Activated CD4-positive, alpha-beta memory T cell treated with anti-CD3 and anti-CD28 coated beads, Interleukin-2, amount 10 ng/mL, durations not matched to agents 7 days and 5 days (primary cell): ENCODE measurements around the gene AMDHD2. TPM values are rescaled to one million over a fixed set of nuclear protein-coding genes. Genes with fewer than 3 reads are reported as not detected.
"Not testable (repeated sequence)": the region's sequence is repeated elsewhere in the genome, so short reads cannot be mapped to it uniquely, and the experiment has no call there.

Experiments
- CTCF ChIA-PET: fragments of 350-600 bp; sonication (Branson Sonifier 250); formaldehyde crosslinking; loops from one replicate; lab custom pipeline; 2021; ENCODE audit warnings: antibody characterized with exemption, inconsistent platforms; lab: Charles Lee
- POLR2A ChIA-PET: fragments of 350-600 bp; sonication (Branson Sonifier 250); formaldehyde crosslinking; loops from one replicate; lab custom pipeline; 2021; ENCODE audit warnings: antibody characterized with exemption; lab: Charles Lee
- DNase-seq: peaks from one replicate; pipeline ENCODE4 v3.0.0-alpha.2; 2020
- H3K27ac Mint-ChIP-seq: one replicate; pipeline ENCODE4 v1.8.0; 2021; ENCODE audit warnings: mild to moderate bottlenecking, mixed read lengths
- H3K27me3 Mint-ChIP-seq: one replicate; pipeline ENCODE4 v1.8.0; 2021; ENCODE audit warnings: mixed read lengths
- H3K36me3 Mint-ChIP-seq: one replicate; pipeline ENCODE4 v1.8.0; 2021; ENCODE audit warnings: low read depth, mixed read lengths
- H3K4me1 Mint-ChIP-seq: one replicate; pipeline ENCODE4 v1.8.0; 2021; ENCODE audit warnings: mixed read lengths
- H3K4me3 Mint-ChIP-seq: one replicate; pipeline ENCODE4 v1.8.0; 2021; ENCODE audit warnings: mild to moderate bottlenecking, mixed read lengths
- H3K9me3 Mint-ChIP-seq: one replicate; pipeline ENCODE4 v1.8.0; 2021; ENCODE audit warnings: mixed read lengths
- total RNA-seq, 2 experiments: library from RNA; stranded (reverse); gene quantifications; one replicate each; pipeline ENCODE4 v1.2.3, GENCODE V29; 2021

Gene AMDHD2
- total RNA-seq, 2 experiments from 2014 or later: 51.6 to 55.5 TPM

DNA sequence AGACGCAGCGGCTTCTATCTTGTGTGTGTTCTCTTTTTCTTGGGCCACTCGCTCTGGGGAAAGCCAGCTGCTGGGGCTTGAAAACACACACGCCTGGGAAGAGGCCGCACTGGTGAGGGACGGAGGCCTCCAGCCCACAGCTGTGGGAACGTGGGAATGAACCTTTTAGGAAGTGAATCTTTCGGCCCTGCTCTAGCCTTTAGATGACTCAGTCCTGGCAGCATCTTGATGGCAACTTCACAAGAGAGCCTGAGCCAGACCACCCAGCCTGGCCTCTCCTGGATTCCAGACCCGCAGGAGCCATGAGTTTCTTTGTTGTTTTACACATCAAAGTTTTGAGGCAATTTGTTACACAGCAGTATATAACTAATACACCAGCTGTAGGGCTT lies 15.4 kb downstream of the AMDHD2 start:
- H3K4me3 Mint-ChIP-seq: peak overlapping the region; percentile 32
- peaks cover 53% of the 10 kb centered on the region for H3K4me1 Mint-ChIP-seq
- H3K9me3 Mint-ChIP-seq: no peaks in the 10 kb centered on the region
- ChIA-PET CTCF (no interaction called here), POLR2A (interaction anchor here (0.6 to 1.5 kb wide), 3 partner anchors 11 to 63 kb away, joined by 3 to 5 read pairs (median 3); partner anchors contain the start of gene AMDHD2)
- peaks cover 9% of the 10 kb centered on the region for H3K36me3 Mint-ChIP-seq
- DNase-seq: no peak
- no peaks in the 10 kb centered on the region for H3K27me3 Mint-ChIP-seq
- no peak overlapping the region for H3K27ac Mint-ChIP-seq

- Mint-ChIP-seq H3K9me3 (no peaks in the 10 kb centered on the region), H3K4me3 (peak within 1 kb of the TSS; percentile 84), H3K27me3 (no peaks in the 10 kb centered on the region), H3K36me3 (peaks cover 13% of the 10 kb centered on the region), H3K27ac (peak within 1 kb of the TSS; percentile 89), H3K4me1 (peaks cover 51% of the 10 kb centered on the region)
- POLR2A ChIA-PET: interaction anchor here (0.6 to 2.6 kb wide), 9 partner anchors 13 to 755 kb away, joined by 3 to 21 read pairs (median 4); partner anchors contain the start of genes AMDHD2, ATP6V0C, CCNF and NUBP2
- CTCF ChIA-PET: interaction anchor here (1.6 kb wide), 1 partner anchor 17 kb away, joined by 7 read pairs; the partner anchor contains the start of gene AMDHD2
- DNase-seq: peak; percentile 96
These were observed 17.5 kb downstream of the AMDHD2 start, which contains the start of gene PDPK1 for GRCh38 chr16:2537451-2538379. TSS of gene PDPK1 (plus strand) at chr16:2538021. CDS start at chr16:2538113, 92 bp downstream.

DNA sequence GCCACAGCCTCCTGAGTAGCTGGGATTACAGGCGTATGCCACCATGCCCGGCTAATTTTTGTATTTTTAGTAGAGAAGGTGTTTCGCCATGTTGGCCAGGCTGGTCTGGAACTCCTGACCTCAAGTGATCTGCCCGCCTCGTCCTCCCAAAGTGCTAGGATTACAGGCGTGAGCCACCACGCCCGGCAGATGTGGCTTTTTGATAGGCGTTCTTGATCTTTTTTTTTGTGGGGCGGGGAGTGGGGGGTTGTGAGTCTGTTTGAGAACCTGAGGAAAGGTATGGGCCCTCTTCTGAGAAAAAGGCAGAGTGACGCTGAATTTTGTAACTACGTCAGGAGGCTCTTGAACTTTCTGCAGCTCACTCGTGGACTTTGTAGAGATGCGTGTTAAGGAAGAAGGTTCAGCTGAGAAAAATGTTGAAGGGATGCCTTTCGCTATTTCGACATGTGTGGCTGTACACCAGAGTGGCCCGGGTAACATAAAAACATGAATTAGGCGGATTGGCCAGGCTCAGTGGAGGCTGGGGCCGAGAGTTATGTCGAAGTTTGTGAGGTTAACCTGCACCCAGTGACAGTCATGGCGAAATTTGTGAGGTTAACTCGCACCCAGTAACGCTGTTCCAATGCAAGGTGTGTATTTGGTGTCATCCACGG lies 19.1 kb downstream of the AMDHD2 start:
- Mint-ChIP-seq H3K4me3 (peak overlapping the region; percentile 82), H3K4me1 (peaks cover 38% of the 10 kb centered on the region), H3K36me3 (peaks cover 13% of the 10 kb centered on the region), H3K27ac (peak overlapping the region; percentile 62)
- DNase-seq, CTCF ChIA-PET, H3K9me3 Mint-ChIP-seq, H3K27me3 Mint-ChIP-seq: not testable (repeated sequence)
- POLR2A ChIA-PET: interaction anchor here (2.6 kb wide), 1 partner anchor 19 kb away, joined by 21 read pairs; the partner anchor contains the start of gene AMDHD2

GRCh38 chr16:2539845-2540458 lies 19.8 kb downstream of the AMDHD2 start:
- peak overlapping the region; percentile 82 for H3K4me3 Mint-ChIP-seq
- CTCF ChIA-PET, H3K27me3 Mint-ChIP-seq, POLR2A ChIA-PET, H3K9me3 Mint-ChIP-seq, DNase-seq: not testable (repeated sequence)
- peaks cover 38% of the 10 kb centered on the region for H3K4me1 Mint-ChIP-seq
- peaks cover 13% of the 10 kb centered on the region for H3K36me3 Mint-ChIP-seq
- peak overlapping the region; percentile 62 for H3K27ac Mint-ChIP-seq

DNA sequence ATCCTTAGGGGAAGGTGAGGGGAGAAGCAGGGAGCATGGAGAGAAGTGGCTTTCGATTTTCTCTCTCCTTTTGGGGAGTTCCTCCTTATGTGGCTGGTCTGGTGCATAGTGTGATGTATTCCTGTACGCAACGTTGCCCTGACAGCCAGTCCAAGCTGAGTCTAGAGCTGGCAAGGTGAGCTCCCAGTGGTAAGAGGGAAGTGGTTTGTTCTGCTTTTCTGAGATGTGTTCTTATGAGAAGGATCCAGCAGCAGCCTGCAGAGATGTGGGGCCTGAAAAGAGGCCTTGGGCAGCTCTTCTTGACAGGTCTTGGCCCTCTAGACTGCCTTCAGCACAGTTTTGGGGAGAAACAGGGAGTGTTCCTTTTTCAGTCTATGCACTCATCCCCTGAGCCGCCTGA lies 20.7 kb downstream of the AMDHD2 start:
- POLR2A ChIA-PET, H3K9me3 Mint-ChIP-seq, CTCF ChIA-PET, H3K27me3 Mint-ChIP-seq, H3K4me3 Mint-ChIP-seq, DNase-seq, H3K27ac Mint-ChIP-seq: not testable (repeated sequence)
- Mint-ChIP-seq H3K4me1 (peaks cover 38% of the 10 kb centered on the region), H3K36me3 (peaks cover 13% of the 10 kb centered on the region)

- H3K27me3 Mint-ChIP-seq, CTCF ChIA-PET, H3K9me3 Mint-ChIP-seq, H3K27ac Mint-ChIP-seq, DNase-seq, H3K4me3 Mint-ChIP-seq, POLR2A ChIA-PET: not testable (repeated sequence)
- H3K36me3 Mint-ChIP-seq: peaks cover 13% of the 10 kb centered on the region
- peaks cover 36% of the 10 kb centered on the region for H3K4me1 Mint-ChIP-seq
These were observed 21.2 kb downstream of the AMDHD2 start for GRCh38 chr16:2541409-2541808.

GRCh38 chr16:2543771-2544170 lies 23.6 kb downstream of the AMDHD2 start:
- CTCF ChIA-PET, H3K9me3 Mint-ChIP-seq, H3K27me3 Mint-ChIP-seq, H3K27ac Mint-ChIP-seq, DNase-seq, H3K4me3 Mint-ChIP-seq, POLR2A ChIA-PET: not testable (repeated sequence)
- H3K4me1 Mint-ChIP-seq: peaks cover 27% of the 10 kb centered on the region
- H3K36me3 Mint-ChIP-seq: peaks cover 11% of the 10 kb centered on the region

DNA sequence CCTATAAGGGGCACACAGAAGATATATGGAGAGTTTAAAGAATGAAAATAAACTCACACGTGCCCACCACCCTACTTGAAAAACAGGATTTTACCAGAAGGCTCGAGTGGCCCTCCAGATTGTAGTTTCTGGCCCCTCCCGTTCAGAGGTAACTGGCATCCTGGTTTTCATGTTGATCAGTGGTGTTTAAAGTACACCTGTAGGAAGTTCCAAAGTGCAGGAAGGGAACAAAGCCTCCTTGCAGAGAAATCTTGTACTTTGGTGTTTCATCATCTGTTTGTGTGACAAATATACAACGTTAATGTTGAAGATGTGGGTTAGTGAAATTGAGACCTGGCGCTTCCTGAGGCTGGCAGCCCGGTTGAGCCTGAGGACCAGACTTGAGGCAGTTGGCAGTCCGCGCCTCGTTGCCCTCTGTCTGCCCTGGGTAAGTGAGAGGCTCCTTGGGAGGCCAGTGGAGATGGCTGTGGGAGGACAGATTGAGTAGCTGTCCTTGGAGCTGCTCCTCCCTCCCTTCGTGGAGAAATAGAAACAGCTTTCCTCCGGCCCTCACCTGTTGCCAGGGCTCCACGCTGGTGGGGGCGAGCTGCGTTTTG lies 30.2 kb downstream of the AMDHD2 start:
- H3K9me3 Mint-ChIP-seq, H3K4me3 Mint-ChIP-seq, H3K27ac Mint-ChIP-seq, POLR2A ChIA-PET, DNase-seq, H3K4me1 Mint-ChIP-seq, H3K36me3 Mint-ChIP-seq, H3K27me3 Mint-ChIP-seq, CTCF ChIA-PET: not testable (repeated sequence)

DNA sequence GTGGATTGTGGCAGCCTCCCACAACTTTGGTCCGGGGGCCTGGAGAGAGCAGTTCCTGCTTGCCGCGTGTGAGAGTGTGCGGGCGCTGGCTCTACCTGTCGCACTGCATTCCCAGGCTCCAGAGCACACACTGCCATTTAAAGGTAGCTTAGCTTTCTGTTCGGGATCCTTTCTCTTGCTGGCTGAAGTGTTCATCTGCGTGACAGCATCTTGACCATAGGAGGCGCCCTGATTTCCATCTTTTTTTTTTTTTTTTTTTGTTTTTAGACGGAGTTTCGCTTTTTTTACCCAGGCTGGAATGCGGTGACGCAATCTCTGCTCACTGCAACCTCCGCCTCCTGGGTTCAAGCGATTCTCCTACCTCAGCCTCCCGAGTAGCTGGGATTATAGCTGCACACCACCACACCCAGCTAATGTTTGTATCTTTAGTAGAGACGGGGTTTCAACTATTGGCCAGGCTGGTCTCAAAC lies 31.3 kb downstream of the AMDHD2 start:
- POLR2A ChIA-PET, H3K36me3 Mint-ChIP-seq, H3K27ac Mint-ChIP-seq, DNase-seq, H3K27me3 Mint-ChIP-seq, H3K4me3 Mint-ChIP-seq, H3K4me1 Mint-ChIP-seq, H3K9me3 Mint-ChIP-seq: not testable (repeated sequence)
- CTCF ChIA-PET: interaction anchor here (0.6 kb wide), 1 partner anchor 459 kb away, joined by 5 read pairs; no protein-coding TSS in a partner anchor

DNA sequence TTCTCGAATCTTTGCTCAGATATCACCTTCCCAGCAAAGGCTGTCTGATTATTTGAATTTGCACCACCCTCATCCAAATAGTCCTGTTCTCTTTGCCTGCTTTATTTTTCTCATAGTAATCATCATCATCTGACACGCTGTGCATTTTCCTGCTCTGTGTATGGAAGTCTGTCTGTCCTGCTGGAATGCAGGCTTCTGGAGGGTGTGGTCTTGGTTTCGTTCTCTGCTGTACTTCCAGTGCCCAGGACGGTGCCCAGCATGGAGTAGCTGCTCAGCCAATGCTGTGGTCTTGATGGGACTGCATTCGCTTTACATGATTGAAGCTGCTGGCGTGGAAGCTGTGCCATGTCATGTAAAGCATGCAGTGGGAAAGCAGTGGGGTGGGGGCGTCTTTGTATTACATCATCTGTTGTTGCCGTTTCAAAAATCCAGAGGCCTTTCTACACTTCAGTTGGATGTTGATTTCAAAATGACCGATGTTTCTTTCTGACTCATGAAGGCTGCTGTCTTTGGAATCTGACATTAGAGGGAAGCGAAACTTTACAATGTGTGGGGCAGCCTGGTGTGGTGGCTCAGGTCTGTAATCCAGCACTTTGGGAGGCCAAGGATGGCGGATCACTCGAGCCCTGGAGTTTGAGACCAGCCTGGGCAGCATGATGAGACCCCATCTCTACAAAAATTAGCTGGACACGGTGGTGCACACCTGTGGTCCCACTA lies 34.7 kb downstream of the AMDHD2 start:
- H3K27me3 Mint-ChIP-seq, H3K27ac Mint-ChIP-seq, H3K4me1 Mint-ChIP-seq, H3K9me3 Mint-ChIP-seq, H3K36me3 Mint-ChIP-seq, POLR2A ChIA-PET, CTCF ChIA-PET, DNase-seq, H3K4me3 Mint-ChIP-seq: not testable (repeated sequence)

DNA sequence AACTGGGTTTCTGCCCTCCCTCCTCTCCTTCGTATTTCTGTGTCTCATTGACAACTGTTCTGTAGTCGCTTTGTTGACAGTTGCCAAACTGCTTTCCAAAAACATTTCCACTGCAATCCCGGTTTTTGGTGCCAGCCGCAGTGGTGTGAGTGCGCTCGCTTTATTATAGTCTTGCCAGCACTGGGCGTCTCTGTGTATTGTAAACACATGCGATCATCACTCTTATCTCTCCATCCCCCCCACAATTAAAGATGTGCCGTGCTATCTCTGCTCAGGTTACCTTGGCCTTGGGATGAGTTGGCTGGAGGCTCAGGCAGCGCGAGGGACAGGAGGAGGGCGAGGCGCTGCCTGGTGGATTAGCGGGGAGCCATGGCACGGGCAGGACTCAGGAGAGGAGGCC lies 37.0 kb downstream of the AMDHD2 start:
- CTCF ChIA-PET, H3K36me3 Mint-ChIP-seq, DNase-seq, H3K27ac Mint-ChIP-seq, H3K9me3 Mint-ChIP-seq, H3K27me3 Mint-ChIP-seq, H3K4me3 Mint-ChIP-seq, H3K4me1 Mint-ChIP-seq, POLR2A ChIA-PET: not testable (repeated sequence)
